Peyer's patch (tissue), 4 donors: Measurements from ENCODE around the gene LHX3.

Source experiments
- POLR2A ChIP-seq, 2 donors: fragments of 450-650 bp; IDR thresholded peaks; one replicate each; pipeline ENCODE4 v1.5.1; 2017; ENCODE audit warnings: antibody characterized with exemption in 2 of 2, mild to moderate bottlenecking in 2 of 2, moderate library complexity in 2 of 2
- TF ChIP-seq, protein P1 (sequence below), 6 experiments: fragments of 450-650 bp in 4 of 6; fragments of 200-600 bp in 2 of 6; sonication (generic) in 1 of 6; IDR thresholded peaks; one replicate each; pipeline ENCODE4 v1.5.1; 2017 to 2019; ENCODE audit warnings: antibody characterized with exemption in 6 of 6, mild to moderate bottlenecking in 3 of 6, moderate library complexity in 1 of 6

DNA sequence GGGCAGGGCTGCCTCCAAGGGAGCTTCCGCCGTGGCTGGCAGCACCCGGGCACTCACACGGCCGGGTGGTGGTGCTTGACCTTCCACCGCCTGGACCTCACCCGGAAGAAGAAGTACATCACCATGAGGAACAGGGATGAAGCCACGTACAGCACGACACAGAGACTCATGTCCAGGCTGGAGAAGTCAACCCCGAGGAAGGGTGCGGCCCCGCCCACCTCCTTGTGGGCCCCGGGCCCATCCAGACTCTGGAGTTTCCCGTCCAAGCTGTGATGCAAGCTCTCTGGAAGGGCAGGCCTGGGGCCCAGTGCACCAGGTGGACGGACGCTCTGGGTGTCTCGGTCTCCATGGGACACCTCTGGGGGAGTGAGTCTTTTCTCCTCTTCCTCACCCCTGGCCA is 3.7 kb upstream of the LHX3 start:
- TF ChIP-seq, protein P1, sequence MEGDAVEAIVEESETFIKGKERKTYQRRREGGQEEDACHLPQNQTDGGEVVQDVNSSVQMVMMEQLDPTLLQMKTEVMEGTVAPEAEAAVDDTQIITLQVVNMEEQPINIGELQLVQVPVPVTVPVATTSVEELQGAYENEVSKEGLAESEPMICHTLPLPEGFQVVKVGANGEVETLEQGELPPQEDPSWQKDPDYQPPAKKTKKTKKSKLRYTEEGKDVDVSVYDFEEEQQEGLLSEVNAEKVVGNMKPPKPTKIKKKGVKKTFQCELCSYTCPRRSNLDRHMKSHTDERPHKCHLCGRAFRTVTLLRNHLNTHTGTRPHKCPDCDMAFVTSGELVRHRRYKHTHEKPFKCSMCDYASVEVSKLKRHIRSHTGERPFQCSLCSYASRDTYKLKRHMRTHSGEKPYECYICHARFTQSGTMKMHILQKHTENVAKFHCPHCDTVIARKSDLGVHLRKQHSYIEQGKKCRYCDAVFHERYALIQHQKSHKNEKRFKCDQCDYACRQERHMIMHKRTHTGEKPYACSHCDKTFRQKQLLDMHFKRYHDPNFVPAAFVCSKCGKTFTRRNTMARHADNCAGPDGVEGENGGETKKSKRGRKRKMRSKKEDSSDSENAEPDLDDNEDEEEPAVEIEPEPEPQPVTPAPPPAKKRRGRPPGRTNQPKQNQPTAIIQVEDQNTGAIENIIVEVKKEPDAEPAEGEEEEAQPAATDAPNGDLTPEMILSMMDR (IDR thresholded peaks at IDR 0.05): no peak
- TF ChIP-seq POLR2A (IDR thresholded peaks at IDR 0.05): no peak
